ENCODE measurements around the gene VSIG10. TPM values are rescaled to one million over a fixed set of nuclear protein-coding genes. Genes with fewer than 3 reads are reported as not detected.

The VSIG10 gene
- total and polyA plus RNA-seq, 2 donors (not counting 1 experiment from before 2014, with no cell fraction given), result 9.1 to 31.7 TPM

DNA sequence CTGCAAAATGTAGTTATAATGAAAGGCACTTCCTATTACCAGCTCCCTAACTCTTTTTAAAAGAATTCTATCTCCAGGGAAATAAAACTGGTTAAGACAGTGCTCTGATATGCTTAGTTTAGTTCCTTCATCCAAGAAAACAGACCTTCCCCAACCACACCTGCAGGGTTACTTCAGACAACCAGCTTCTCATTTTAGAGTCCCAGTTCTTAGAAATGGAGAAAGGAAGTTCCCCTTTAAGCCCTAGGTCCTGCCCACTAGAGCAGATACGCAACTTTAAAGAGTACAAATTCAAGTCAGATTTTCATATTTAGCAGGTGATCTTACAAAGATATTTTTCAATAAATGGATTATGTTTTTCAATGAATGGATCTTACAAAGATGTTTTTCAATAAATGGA is 38.4 kb downstream of the VSIG10 start:
- TF ChIP-seq EZH2 (IDR thresholded peaks at IDR 0.05; ENCODE audit: low read length, missing control alignments), result no peak
- TF ChIP-seq, protein P1, sequence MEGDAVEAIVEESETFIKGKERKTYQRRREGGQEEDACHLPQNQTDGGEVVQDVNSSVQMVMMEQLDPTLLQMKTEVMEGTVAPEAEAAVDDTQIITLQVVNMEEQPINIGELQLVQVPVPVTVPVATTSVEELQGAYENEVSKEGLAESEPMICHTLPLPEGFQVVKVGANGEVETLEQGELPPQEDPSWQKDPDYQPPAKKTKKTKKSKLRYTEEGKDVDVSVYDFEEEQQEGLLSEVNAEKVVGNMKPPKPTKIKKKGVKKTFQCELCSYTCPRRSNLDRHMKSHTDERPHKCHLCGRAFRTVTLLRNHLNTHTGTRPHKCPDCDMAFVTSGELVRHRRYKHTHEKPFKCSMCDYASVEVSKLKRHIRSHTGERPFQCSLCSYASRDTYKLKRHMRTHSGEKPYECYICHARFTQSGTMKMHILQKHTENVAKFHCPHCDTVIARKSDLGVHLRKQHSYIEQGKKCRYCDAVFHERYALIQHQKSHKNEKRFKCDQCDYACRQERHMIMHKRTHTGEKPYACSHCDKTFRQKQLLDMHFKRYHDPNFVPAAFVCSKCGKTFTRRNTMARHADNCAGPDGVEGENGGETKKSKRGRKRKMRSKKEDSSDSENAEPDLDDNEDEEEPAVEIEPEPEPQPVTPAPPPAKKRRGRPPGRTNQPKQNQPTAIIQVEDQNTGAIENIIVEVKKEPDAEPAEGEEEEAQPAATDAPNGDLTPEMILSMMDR (conservative IDR thresholded peaks at IDR 0.05 in 1 of 2, IDR thresholded peaks at IDR 0.05 in 1 of 2; ENCODE audit: low read depth in 1 of 2, low read length in 2 of 2), result no peak
- Histone ChIP-seq H3K4me3 (replicated peaks in 1 of 4; ENCODE audit: control extremely low read depth in 1 of 4, insufficient read depth in 1 of 4, low read depth in 3 of 4, low read length in 4 of 4) (no peak overlapping the region), H3K9ac (ENCODE audit: insufficient read depth, low read length) (no peak overlapping the region), H3K36me3 (ENCODE audit: control insufficient read depth, insufficient read depth, low read length) (no peaks in the 10 kb centered on the region), H3K4me1 (ENCODE audit: control insufficient read depth, extremely low read depth, insufficient read depth, low read length) (peaks cover 3% of the 10 kb centered on the region), H3K27ac (ENCODE audit: insufficient read depth, low read length) (no peak overlapping the region), H3K79me2 (ENCODE audit: control insufficient read depth, insufficient read depth, low read length) (peaks cover 12% of the 10 kb centered on the region), H3K4me2 (ENCODE audit: extremely low read depth, insufficient read depth, low read length) (no peak overlapping the region), H4K20me1 (ENCODE audit: control insufficient read depth, extremely low read depth, insufficient read depth, low read length) (no peaks in the 10 kb centered on the region), H3K9me3 (ENCODE audit: control insufficient read depth, insufficient read depth, low read depth, low read length) (no peaks in the 10 kb centered on the region), H2AFZ (ENCODE audit: low read length) (no peak overlapping the region), H3K27me3 (ENCODE audit: control insufficient read depth, insufficient read depth, low read length) (no peaks in the 10 kb centered on the region)
- DNase-seq (ENCODE audit: low read depth in 2 of 2), result no peak

DNA sequence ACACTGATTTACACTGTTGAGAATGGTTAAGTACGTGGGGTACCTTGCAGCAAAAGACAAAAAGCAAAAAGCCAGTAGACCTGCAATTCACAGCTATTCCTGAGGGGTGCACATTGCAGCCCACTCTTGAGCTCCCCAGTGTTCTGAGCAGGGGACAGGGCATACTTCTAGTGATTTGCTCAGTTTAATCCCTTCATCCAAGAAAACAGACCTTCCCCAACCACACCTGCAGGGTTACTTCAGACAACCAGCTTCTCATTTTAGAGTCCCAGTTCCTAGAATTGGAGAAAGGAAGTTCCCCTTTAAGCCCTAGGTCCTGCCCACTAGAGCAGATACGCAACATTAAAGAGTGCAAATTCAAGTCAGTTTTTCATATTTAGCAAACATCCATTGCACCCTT is 39.2 kb downstream of the VSIG10 start:
- Histone ChIP-seq H3K4me1 (ENCODE audit: control insufficient read depth, extremely low read depth, insufficient read depth, low read length) (peaks cover 3% of the 10 kb centered on the region), H3K36me3 (ENCODE audit: control insufficient read depth, insufficient read depth, low read length) (no peaks in the 10 kb centered on the region), H3K27ac (ENCODE audit: insufficient read depth, low read length) (no peak overlapping the region), H3K4me2 (ENCODE audit: extremely low read depth, insufficient read depth, low read length) (no peak overlapping the region), H3K27me3 (ENCODE audit: control insufficient read depth, insufficient read depth, low read length) (no peaks in the 10 kb centered on the region), H3K9ac (ENCODE audit: insufficient read depth, low read length) (no peak overlapping the region), H2AFZ (ENCODE audit: low read length) (no peak overlapping the region), H4K20me1 (ENCODE audit: control insufficient read depth, extremely low read depth, insufficient read depth, low read length) (no peaks in the 10 kb centered on the region), H3K4me3 (replicated peaks in 1 of 4; ENCODE audit: control extremely low read depth in 1 of 4, insufficient read depth in 1 of 4, low read depth in 3 of 4, low read length in 4 of 4) (no peak overlapping the region), H3K79me2 (ENCODE audit: control insufficient read depth, insufficient read depth, low read length) (peaks cover 19% of the 10 kb centered on the region), H3K9me3 (ENCODE audit: control insufficient read depth, insufficient read depth, low read depth, low read length) (no peaks in the 10 kb centered on the region)
- no peak for DNase-seq (ENCODE audit: low read depth in 2 of 2)
- TF ChIP-seq EZH2 (IDR thresholded peaks at IDR 0.05; ENCODE audit: low read length, missing control alignments), result no peak
- TF ChIP-seq, protein P1 (conservative IDR thresholded peaks at IDR 0.05 in 1 of 2, IDR thresholded peaks at IDR 0.05 in 1 of 2; ENCODE audit: low read depth in 1 of 2, low read length in 2 of 2), result peak in 1 of 2 donors; percentile 24

DNA sequence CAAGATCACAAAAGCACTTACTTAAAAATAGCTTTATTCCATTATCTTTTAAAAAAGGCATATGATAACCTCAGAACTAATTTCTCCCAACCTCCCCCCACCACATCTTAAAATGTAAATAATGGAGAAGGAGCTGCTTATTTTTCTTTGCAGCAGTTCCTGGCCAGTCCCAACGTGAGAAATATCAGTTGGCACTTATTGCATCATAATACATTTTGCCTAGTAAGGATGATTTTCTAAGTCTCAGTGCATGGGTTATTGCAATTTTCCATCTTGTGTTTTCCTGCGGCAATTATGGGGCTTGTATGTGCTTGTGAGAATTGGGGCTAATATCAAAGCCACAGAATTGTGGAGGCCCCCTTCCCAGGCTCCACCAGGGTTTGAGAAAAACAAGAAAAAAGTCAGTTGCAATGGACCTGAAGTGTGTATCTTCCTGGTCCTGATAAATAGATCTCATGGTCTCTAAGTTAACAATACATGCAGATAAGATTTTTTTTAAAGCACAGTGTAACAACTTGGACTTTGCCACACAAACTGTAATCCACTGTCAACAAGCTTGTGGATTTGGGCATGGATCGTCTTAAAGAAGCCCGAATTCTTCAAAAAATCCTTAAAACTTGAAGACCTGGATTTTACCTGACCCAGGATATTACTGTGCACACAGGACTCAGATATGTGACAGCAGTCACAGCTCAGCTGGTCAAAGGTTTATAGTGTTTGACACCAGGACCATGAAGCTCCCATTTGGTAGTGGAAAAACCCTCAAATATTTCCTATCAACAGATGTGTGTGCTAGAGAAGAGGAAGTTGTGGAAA is 40.0 kb downstream of the VSIG10 start:
- TF ChIP-seq EZH2 (IDR thresholded peaks at IDR 0.05; ENCODE audit: low read length, missing control alignments), result no peak
- TF ChIP-seq, protein P1 (conservative IDR thresholded peaks at IDR 0.05 in 1 of 2, IDR thresholded peaks at IDR 0.05 in 1 of 2; ENCODE audit: low read depth in 1 of 2, low read length in 2 of 2), result no peak
- H3K9ac ChIP-seq (ENCODE audit: insufficient read depth, low read length), result no peak overlapping the region
- H4K20me1 ChIP-seq (ENCODE audit: control insufficient read depth, extremely low read depth, insufficient read depth, low read length), result no peaks in the 10 kb centered on the region
- H2AFZ ChIP-seq (ENCODE audit: low read length), result no peak overlapping the region
- H3K36me3 ChIP-seq (ENCODE audit: control insufficient read depth, insufficient read depth, low read length), result no peaks in the 10 kb centered on the region
- peaks cover 26% of the 10 kb centered on the region for H3K79me2 ChIP-seq (ENCODE audit: control insufficient read depth, insufficient read depth, low read length)
- no peak overlapping the region for H3K27ac ChIP-seq (ENCODE audit: insufficient read depth, low read length)
- H3K4me1 ChIP-seq (ENCODE audit: control insufficient read depth, extremely low read depth, insufficient read depth, low read length), result peaks cover 3% of the 10 kb centered on the region
- H3K9me3 ChIP-seq (ENCODE audit: control insufficient read depth, insufficient read depth, low read depth, low read length), result no peaks in the 10 kb centered on the region
- peak overlapping the region in 1 of 4 experiments; percentile 88 for H3K4me3 ChIP-seq (replicated peaks in 1 of 4; ENCODE audit: control extremely low read depth in 1 of 4, insufficient read depth in 1 of 4, low read depth in 3 of 4, low read length in 4 of 4)
- H3K4me2 ChIP-seq (ENCODE audit: extremely low read depth, insufficient read depth, low read length), result no peak overlapping the region
- DNase-seq (ENCODE audit: low read depth in 2 of 2), result peak in 1 of 2 donors; percentile 82
- H3K27me3 ChIP-seq (ENCODE audit: control insufficient read depth, insufficient read depth, low read length), result no peaks in the 10 kb centered on the region
